Muscle of arm (tissue), 12 donors: ENCODE data around the gene DDC. TPM values are rescaled to one million over a fixed set of nuclear protein-coding genes. Genes with fewer than 3 reads are reported as not detected.

ENCODE experiments used
- DNase-seq: peaks from one replicate; pipeline ENCODE4 v3.0.0-alpha.2; 2013
- polyA plus RNA-seq, 12 donors: library from polyadenylated mRNA; unstranded; fragments of 120-200 nt; gene quantifications; one replicate each; pipeline ENCODE4 v1.2.1, GENCODE V29; 2013; ENCODE audit not compliant: insufficient read length in 12 of 12

The DDC gene
- polyA plus RNA-seq, 12 donors, result 0.21 to 47.3 (median 0.45) TPM; not detected in 3

DNA sequence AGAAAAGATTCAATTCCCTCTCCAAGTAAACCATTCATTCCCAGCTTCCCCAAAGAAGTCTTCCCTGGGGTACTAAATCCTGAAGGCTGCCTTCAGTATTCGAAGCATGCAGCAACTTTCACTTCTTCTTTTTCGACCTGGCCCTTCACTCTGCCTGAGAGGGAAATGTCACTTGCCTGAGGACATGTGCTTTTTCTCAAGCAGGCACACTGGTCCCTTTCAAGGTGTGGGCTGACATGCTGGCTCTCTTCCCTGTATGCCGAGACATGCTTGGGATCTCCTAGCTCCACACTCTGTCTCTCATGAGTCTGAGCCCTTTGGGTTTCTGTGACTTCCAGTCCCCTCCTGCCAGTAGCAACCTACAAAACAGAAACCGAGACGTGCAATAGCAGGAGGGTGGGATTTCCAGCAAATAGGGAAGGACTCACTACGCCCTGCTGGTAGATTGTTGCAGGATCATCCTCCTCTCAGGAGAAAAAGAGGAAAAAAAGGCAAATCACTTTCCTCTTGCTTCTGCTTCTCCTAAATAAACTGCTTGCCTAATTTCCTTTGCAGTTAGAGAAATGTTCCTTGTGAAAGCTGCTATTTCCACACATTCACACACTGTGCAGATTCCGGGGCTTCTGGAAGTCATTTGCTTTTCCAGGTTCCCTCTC is 148.6 kb downstream of the DDC start:
- DNase-seq, result no peak

DNA sequence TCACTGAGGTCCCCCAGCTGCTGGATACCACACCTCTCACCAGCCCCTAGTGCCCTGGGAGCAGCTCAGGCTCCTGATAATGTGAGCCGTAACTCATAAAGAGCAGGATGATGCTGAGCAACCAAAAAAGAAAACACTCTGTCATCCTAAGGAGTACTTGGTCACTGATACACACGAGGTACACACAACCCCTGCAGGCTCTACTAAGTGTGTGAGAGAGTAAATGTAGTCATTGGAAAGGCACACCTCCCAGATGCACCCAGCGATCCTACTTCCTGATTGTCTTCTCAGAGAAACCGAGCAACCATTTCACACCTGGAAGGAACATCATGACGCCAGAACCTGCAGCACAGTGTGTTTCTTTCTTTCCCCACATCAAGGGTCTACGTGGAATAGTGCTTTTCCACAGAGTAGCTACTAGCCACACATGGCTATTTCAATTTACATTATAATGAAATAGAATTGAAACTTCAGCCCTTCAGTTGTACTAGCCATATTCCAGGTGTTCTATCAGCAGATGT is 149.3 kb downstream of the DDC start:
- no peak for DNase-seq

DNA sequence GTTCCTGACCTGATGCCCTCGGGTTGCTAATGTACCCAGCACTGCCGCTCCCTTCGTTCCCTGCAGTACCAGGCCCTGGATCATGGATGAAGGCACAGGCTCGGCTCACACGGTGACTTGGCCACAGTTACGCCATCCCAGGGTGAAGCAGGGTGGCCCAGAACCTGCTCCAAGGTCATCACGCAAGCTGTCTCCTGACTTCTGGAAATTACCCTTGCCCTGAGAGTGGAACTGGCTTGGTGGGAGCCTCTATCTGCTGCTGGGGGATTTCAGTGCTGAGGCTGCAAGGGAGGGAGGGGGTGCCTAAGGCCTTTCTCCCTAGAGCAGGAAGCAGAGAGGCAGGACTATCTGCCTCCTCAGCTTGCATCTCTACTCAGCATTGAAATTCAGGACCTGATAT is 151.6 kb downstream of the DDC start:
- DNase-seq, result no peak

DNA sequence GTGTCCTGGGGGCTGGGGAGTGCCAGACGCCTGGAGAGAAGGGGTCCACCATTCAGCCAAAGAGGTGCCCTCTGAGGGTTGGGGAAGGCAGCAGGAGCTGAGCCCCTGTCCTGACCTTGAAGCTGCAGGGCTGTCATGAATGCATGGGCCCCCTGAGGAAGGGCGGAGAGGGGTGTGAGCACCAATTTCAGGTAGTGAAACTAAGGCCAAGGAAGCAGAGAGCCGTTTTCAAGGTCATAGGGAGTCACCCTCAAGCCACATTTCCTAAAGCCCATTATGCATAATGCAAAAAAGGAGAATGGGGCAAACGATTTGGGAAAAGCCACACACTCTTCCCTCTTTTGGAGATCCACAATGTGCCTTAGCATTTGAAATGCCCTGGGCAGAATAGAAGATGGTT is 152.2 kb downstream of the DDC start:
- DNase-seq, result no peak

DNA sequence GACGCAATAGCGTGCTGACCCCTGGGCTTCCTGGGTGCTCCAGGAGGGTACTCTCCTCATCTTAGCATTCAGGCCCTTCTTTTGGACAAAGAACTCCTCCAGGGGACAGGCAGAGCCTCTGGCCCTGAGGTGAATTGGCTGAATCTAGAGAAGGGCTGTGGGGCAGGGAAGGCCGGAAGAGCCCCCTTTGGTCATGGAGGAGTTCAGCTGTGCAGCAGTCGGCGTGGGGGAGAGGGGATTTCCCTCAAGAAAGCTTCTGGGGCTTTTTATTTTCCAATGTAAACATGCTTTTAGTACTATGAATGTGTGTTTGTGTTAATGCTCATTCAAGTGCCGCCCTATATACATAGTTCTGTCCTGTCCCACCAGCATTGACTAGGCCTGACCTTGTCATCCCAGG is 153.9 kb downstream of the DDC start:
- no peak for DNase-seq

DNA sequence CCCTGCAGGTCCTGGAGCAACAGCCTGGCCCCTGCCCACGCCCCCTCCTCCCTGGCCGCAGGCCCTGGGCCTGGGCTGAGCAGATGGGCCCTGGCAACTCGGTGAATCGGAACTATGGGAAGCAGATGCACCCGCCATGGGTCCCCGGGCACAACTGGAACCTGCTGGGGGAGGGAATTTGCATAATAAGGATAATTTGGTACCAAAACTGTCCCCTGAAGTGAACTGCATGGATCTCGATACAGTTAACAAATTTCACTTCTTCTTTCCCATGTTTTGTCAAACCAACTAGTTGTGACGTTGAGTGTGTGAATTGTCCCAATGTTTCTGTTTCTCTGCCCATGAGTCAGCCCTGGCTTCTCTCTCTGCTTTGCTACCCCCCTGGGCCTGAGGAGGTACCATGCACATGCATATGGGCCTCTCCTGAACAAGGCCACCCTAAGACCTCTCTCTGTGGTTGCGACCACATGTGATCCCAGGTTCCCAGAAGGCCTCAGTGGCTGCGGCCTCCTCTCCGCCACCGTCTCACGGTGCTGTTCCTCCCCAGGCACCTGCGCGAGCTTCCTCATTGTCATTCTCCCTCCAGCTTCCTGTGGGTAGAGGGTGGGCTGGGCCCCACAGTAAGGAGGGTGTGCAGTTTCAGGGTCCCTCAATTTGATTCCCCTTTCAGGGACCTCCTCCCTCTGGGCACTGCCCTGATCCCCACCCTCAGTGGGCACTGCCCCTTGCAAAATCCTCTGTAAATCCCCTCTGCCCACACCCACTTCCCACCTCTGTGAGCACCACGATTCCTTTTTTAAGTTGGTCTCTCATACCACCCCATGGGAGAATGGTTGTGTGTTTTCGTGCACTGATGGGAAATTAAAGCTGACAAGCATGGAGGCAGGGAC is 155.1 kb downstream of the DDC start:
- DNase-seq, result no peak

Other genes starting within 250 kb of the DDC start
- 10 to 100 TPM in 11 of 12 donors, not detected in 1; 11.2 to 31.0 (median 20.0) TPM for gene FIGNL1, start 115.1 kb downstream of the DDC start, polyA plus RNA-seq
- gene GRB10, start 217.5 kb upstream of the DDC start, polyA plus RNA-seq, result 10 to 100 TPM in 10 of 12 donors, 1 to 10 TPM in 1, not detected in 1; 5.0 to 27.3 (median 15.7) TPM